SH-SY5Y (cell line): Measurements from ENCODE around the gene RAB29.

Experiments
- GATA2 ChIP-seq: IDR thresholded peaks from 2 replicates; pipeline ENCODE4 v1.6.1; 2011; ENCODE audit warnings: mild to moderate bottlenecking, low read depth, low read length
- GATA3 ChIP-seq: IDR thresholded peaks from 2 replicates; pipeline ENCODE4 v1.6.1; 2011; ENCODE audit warnings: low read depth, mild to moderate bottlenecking, low read length, moderate library complexity

GRCh38 chr1:205802060-205802459 lies 26.8 kb upstream of the RAB29 start:
- TF ChIP-seq GATA2 (no peak), GATA3 (no peak)
